WTC11 (cell line): ENCODE measurements around the gene ANKFN1. TPM values are rescaled to one million over a fixed set of nuclear protein-coding genes. Genes with fewer than 3 reads are reported as not detected.

Source experiments
- ATAC-seq: fragments of 200-7000 bp; cut with Tn5 transposase; 2 replicates; pipeline ENCODE4 v1.10.0; 2021; ENCODE audit warnings: mild to moderate bottlenecking, moderate library complexity
- CTCF ChIA-PET: fragments of 300-600 bp; sonication (Branson Sonifier 250); formaldehyde crosslinking; loops from one replicate; lab custom pipeline; 2021; ENCODE audit warnings: antibody characterized with exemption; lab: Charles Lee
- POLR2A ChIA-PET: fragments of 350-600 bp; sonication (Branson Sonifier 250); formaldehyde crosslinking; loops from one replicate; lab custom pipeline; 2021; ENCODE audit warnings: antibody characterized with exemption; lab: Charles Lee
- DNase-seq: peaks from one replicate; pipeline ENCODE4 v3.0.0; 2021; ENCODE audit warnings: low spot score
- H3K27ac Mint-ChIP-seq: 2 replicates; pipeline ENCODE4 v1.8.0; 2021; ENCODE audit warnings: mixed read lengths
- H3K27me3 Mint-ChIP-seq: 2 replicates; pipeline ENCODE4 v1.8.0; 2021; ENCODE audit warnings: low read depth, mild to moderate bottlenecking, moderate library complexity, mixed read lengths
- H3K36me3 Mint-ChIP-seq: 2 replicates; pipeline ENCODE4 v1.8.0; 2021; ENCODE audit warnings: mixed read lengths
- H3K4me1 Mint-ChIP-seq: 2 replicates; pipeline ENCODE4 v1.8.0; 2022; ENCODE audit warnings: mixed read lengths
- H3K4me3 Mint-ChIP-seq: 2 replicates; pipeline ENCODE4 v1.8.0; 2021; ENCODE audit warnings: mild to moderate bottlenecking, moderate library complexity, mixed read lengths
- H3K9me3 Mint-ChIP-seq: 2 replicates; pipeline ENCODE4 v1.8.0; 2021; ENCODE audit warnings: mixed read lengths
- ATF1 ChIP-seq: sonication (generic); formaldehyde crosslinking; IDR thresholded peaks from 2 replicates; pipeline ENCODE4 v1.8.1; 2023; ENCODE audit warnings: mild to moderate bottlenecking, moderate library complexity, missing genetic modification reagents
- ATF6 ChIP-seq: sonication (generic); formaldehyde crosslinking; IDR thresholded peaks from 2 replicates; pipeline ENCODE4 v1.8.1; 2023; ENCODE audit warnings: mild to moderate bottlenecking, missing genetic modification reagents
- CREB1 ChIP-seq: sonication (generic); formaldehyde crosslinking; IDR thresholded peaks from 2 replicates; pipeline ENCODE4 v1.8.0; 2023; ENCODE audit warnings: mild to moderate bottlenecking, missing genetic modification reagents
- E2F1 ChIP-seq: sonication (generic); formaldehyde crosslinking; IDR thresholded peaks from 2 replicates; pipeline ENCODE4 v1.8.0; 2022; ENCODE audit warnings: mild to moderate bottlenecking, missing genetic modification reagents
- ELF4 ChIP-seq: sonication (generic); formaldehyde crosslinking; IDR thresholded peaks from 2 replicates; pipeline ENCODE4 v1.8.1; 2022; ENCODE audit warnings: low read depth, mild to moderate bottlenecking, moderate library complexity, missing genetic modification reagents
- ESRRA ChIP-seq: sonication (generic); formaldehyde crosslinking; IDR thresholded peaks from 2 replicates; pipeline ENCODE4 v1.8.1; 2022; ENCODE audit warnings: mild to moderate bottlenecking, missing genetic modification reagents, borderline replicate concordance
- ETV6 ChIP-seq: sonication (generic); formaldehyde crosslinking; IDR thresholded peaks from 2 replicates; pipeline ENCODE4 v1.8.1; 2022; ENCODE audit warnings: mild to moderate bottlenecking, missing genetic modification reagents
- FOXP1 ChIP-seq: sonication (generic); formaldehyde crosslinking; IDR thresholded peaks from 2 replicates; pipeline ENCODE4 v1.8.0; 2022; ENCODE audit warnings: missing genetic modification reagents, mild to moderate bottlenecking, moderate library complexity, borderline replicate concordance
- JUN ChIP-seq: sonication (generic); formaldehyde crosslinking; IDR thresholded peaks from 2 replicates; pipeline ENCODE4 v1.8.0; 2023; ENCODE audit warnings: mild to moderate bottlenecking, missing genetic modification reagents
- NFATC4 ChIP-seq: fragments of 250-450 bp; sonication (Bioruptor Pico); IDR thresholded peaks from 2 replicates; pipeline ENCODE4 v1.9.0; 2021; ENCODE audit warnings: mild to moderate bottlenecking
- NR2C2 ChIP-seq: sonication (generic); formaldehyde crosslinking; IDR thresholded peaks from 2 replicates; pipeline ENCODE4 v1.8.0; 2022; ENCODE audit warnings: mild to moderate bottlenecking, missing genetic modification reagents
- PREB ChIP-seq: sonication (generic); formaldehyde crosslinking; IDR thresholded peaks from 2 replicates; pipeline ENCODE4 v1.8.1; 2022; ENCODE audit warnings: mild to moderate bottlenecking, missing genetic modification reagents, moderate library complexity, borderline replicate concordance
- PRRX2 ChIP-seq: fragments of 250-450 bp; sonication (Bioruptor Pico); IDR thresholded peaks from 2 replicates; pipeline ENCODE4 v1.8.0; 2021; ENCODE audit warnings: mild to moderate bottlenecking
- RELA ChIP-seq: sonication (generic); formaldehyde crosslinking; IDR thresholded peaks from 2 replicates; pipeline ENCODE4 v1.8.1; 2022; ENCODE audit warnings: missing genetic modification reagents, mild to moderate bottlenecking, borderline replicate concordance
- SMAD3 ChIP-seq: sonication (generic); formaldehyde crosslinking; IDR thresholded peaks from 2 replicates; pipeline ENCODE4 v1.8.0; 2022; ENCODE audit warnings: missing genetic modification reagents, mild to moderate bottlenecking, borderline replicate concordance
- SMAD4 ChIP-seq: sonication (generic); formaldehyde crosslinking; IDR thresholded peaks from 2 replicates; pipeline ENCODE4 v1.8.0; 2022; ENCODE audit warnings: mild to moderate bottlenecking, missing genetic modification reagents
- SP1 ChIP-seq: sonication (generic); formaldehyde crosslinking; conservative IDR thresholded peaks from 2 replicates; pipeline ENCODE4 v1.8.1; 2022; ENCODE audit warnings: missing genetic modification reagents
- TP53 ChIP-seq: sonication (generic); formaldehyde crosslinking; IDR thresholded peaks from 2 replicates; pipeline ENCODE4 v1.8.1; 2023; ENCODE audit warnings: mild to moderate bottlenecking, missing genetic modification reagents
- ZNF121 ChIP-seq: sonication (generic); formaldehyde crosslinking; IDR thresholded peaks from 2 replicates; pipeline ENCODE4 v1.8.0; 2023; ENCODE audit warnings: missing genetic modification reagents
- ZNF317 ChIP-seq: sonication (generic); formaldehyde crosslinking; IDR thresholded peaks from 2 replicates; pipeline ENCODE4 v1.8.1; 2023; ENCODE audit warnings: low read depth, mild to moderate bottlenecking, moderate library complexity, missing genetic modification reagents, borderline replicate concordance
- total RNA-seq: library from RNA; stranded (reverse); gene quantifications from 3 replicates; pipeline ENCODE4 v1.2.3, GENCODE V29; 2021
- TF ChIP-seq, protein P1 (sequence below): sonication (generic); formaldehyde crosslinking; IDR thresholded peaks from 2 replicates; pipeline ENCODE4 v1.8.1; 2022; ENCODE audit warnings: mild to moderate bottlenecking, moderate library complexity, missing genetic modification reagents
- TF ChIP-seq, protein P2 (sequence below): fragments of 250-450 bp; sonication (Bioruptor Pico); conservative IDR thresholded peaks from 2 replicates; pipeline ENCODE4 v1.9.0; 2021; ENCODE audit warnings: mild to moderate bottlenecking
- TF ChIP-seq, protein P3 (sequence below): sonication (generic); formaldehyde crosslinking; IDR thresholded peaks from 2 replicates; pipeline ENCODE4 v1.8.1; 2023; ENCODE audit warnings: mild to moderate bottlenecking, missing genetic modification reagents

Gene ANKFN1
- total RNA-seq, 1 experiment from 2014 or later = 0.24 TPM

DNA sequence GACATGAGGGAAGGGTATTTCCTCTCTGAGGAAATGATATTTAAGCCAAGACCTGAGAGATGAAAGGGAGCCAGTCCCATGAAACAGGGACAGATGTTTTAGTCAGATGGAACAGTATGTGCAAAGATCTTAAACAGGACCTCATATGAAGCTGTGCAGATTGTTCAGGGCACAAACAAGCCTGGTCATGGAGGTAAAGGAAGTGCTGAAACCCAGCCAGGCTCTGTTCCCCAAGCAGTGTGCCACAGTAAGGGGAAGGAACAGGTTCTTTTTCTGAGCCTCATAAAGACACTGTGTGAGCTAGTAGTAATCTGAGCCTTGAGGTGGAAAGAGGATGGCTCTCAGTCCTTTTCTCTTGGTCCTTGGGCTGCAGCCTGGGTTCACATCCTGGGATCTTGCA lies 159.9 kb downstream of the ANKFN1 start:
- Mint-ChIP-seq H3K36me3 (no peaks in the 10 kb centered on the region), H3K4me1 (peaks cover 27% of the 10 kb centered on the region), H3K4me3 (no peak overlapping the region)
- ATAC-seq = no peak
- POLR2A ChIA-PET = interaction anchor here (0.6 kb wide), 1 partner anchor 443 kb away, joined by 3 read pairs; no protein-coding TSS in a partner anchor
- no peak for TF ChIP-seq SMAD3 (CRISPR knock-in tag)
- TF ChIP-seq, protein P1, sequence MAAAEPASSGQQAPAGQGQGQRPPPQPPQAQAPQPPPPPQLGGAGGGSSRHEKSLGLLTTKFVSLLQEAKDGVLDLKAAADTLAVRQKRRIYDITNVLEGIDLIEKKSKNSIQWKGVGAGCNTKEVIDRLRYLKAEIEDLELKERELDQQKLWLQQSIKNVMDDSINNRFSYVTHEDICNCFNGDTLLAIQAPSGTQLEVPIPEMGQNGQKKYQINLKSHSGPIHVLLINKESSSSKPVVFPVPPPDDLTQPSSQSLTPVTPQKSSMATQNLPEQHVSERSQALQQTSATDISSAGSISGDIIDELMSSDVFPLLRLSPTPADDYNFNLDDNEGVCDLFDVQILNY (CRISPR knock-in tag) = no peak
- TF ChIP-seq CREB1 (CRISPR knock-in tag) = no peak
- no peak for TF ChIP-seq ATF1
- no peak for TF ChIP-seq JUN (CRISPR knock-in tag)
- TF ChIP-seq RELA (CRISPR knock-in tag) = no peak
- no peak for TF ChIP-seq ETV6
- TF ChIP-seq TP53 = no peak
- TF ChIP-seq ESRRA (CRISPR knock-in tag) = no peak
- TF ChIP-seq, all 79 proteins: peak for 0
- CTCF ChIA-PET = no interaction called here
- no peaks in the 10 kb centered on the region for H3K9me3 Mint-ChIP-seq
- DNase-seq = no peak
- H3K27me3 Mint-ChIP-seq = no peaks in the 10 kb centered on the region; the same call in 1 of the 2 replicates
- no peak overlapping the region for H3K27ac Mint-ChIP-seq

- no peak for DNase-seq
- Mint-ChIP-seq H3K9me3 (no peaks in the 10 kb centered on the region), H3K27ac (no peak overlapping the region), H3K4me3 (no peak overlapping the region), H3K27me3 (no peaks in the 10 kb centered on the region; the same call in 1 of the 2 replicates), H3K4me1 (peaks cover 27% of the 10 kb centered on the region), H3K36me3 (no peaks in the 10 kb centered on the region)
- no peak for ATAC-seq
- ChIA-PET CTCF (no interaction called here), POLR2A (no interaction called here)
- no peak for TF ChIP-seq ZNF317 (CRISPR knock-in tag)
- TF ChIP-seq PREB (CRISPR knock-in tag) = no peak
- no peak for TF ChIP-seq E2F1 (CRISPR knock-in tag)
- TF ChIP-seq ELF4 (CRISPR knock-in tag) = no peak
- TF ChIP-seq, protein P2, sequence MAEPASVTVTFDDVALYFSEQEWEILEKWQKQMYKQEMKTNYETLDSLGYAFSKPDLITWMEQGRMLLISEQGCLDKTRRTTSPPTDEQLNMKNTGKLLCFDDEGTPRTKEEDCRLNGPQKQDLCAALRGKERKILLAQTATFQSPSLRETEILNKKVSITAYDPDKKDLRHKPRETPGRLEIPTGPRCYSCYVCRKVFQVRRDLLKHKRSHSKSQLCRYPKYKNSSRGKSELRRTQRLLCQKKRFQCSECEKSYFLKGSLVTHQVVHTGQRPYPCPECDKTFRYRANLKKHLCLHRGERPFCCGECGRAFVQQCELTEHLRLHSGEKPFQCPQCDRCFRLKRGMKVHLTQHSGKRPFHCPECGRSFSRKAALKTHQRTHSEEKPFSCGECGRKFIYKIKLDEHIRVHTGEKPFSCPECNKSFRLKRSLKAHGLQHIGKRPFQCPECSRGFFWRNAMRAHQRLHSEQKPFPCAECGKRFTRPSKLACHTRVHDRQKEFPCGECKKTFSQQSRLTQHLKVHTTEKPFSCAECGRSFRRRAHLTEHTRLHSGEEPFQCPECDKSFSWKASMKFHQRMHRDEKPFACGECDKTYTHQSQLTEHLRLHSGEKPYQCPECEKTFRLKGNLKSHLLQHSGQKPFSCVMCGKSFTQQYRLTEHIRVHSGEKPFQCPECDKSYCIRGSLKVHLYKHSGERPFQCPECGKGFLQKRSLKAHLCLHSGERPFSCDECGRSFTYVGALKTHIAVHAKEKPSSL = no peak
- TF ChIP-seq PRRX2 (CRISPR knock-in tag) = no peak
- TF ChIP-seq SMAD3 (CRISPR knock-in tag) = no peak
- no peak for TF ChIP-seq SP1 (CRISPR knock-in tag)
These were observed 160.8 kb downstream of the ANKFN1 start for GRCh38 chr17:56314026-56314425.

- Mint-ChIP-seq H3K4me1 (peaks cover 27% of the 10 kb centered on the region), H3K36me3 (no peaks in the 10 kb centered on the region), H3K4me3 (no peak overlapping the region), H3K27me3 (no peaks in the 10 kb centered on the region; the same call in 1 of the 2 replicates), H3K27ac (no peak overlapping the region), H3K9me3 (no peaks in the 10 kb centered on the region)
- ChIA-PET CTCF (no interaction called here), POLR2A (no interaction called here)
- no peak for DNase-seq
- ATAC-seq = no peak
- no peak for TF ChIP-seq ZNF121 (CRISPR knock-in tag)
- TF ChIP-seq, protein P3, sequence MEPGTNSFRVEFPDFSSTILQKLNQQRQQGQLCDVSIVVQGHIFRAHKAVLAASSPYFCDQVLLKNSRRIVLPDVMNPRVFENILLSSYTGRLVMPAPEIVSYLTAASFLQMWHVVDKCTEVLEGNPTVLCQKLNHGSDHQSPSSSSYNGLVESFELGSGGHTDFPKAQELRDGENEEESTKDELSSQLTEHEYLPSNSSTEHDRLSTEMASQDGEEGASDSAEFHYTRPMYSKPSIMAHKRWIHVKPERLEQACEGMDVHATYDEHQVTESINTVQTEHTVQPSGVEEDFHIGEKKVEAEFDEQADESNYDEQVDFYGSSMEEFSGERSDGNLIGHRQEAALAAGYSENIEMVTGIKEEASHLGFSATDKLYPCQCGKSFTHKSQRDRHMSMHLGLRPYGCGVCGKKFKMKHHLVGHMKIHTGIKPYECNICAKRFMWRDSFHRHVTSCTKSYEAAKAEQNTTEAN (CRISPR knock-in tag) = no peak
- TF ChIP-seq NR2C2 (CRISPR knock-in tag) = no peak
- TF ChIP-seq E2F1 (CRISPR knock-in tag) = no peak
- TF ChIP-seq ATF6 (CRISPR knock-in tag) = no peak
- no peak for TF ChIP-seq NFATC4 (CRISPR knock-in tag)
- TF ChIP-seq FOXP1 (CRISPR knock-in tag) = no peak
- no peak for TF ChIP-seq SMAD4
- TF ChIP-seq, all 79 proteins: peak for 0
These were observed 161.8 kb downstream of the ANKFN1 start for GRCh38 chr17:56314984-56315602.
